Fibroblast of lung (primary cell): ENCODE data around the gene DNAI1. TPM values are rescaled to one million over a fixed set of nuclear protein-coding genes. Genes with fewer than 3 reads are reported as not detected.

Experiments used
- DNase-seq, 2 donors: peaks; one replicate each; pipeline versions ENCODE4 v3.0.0 to v3.0.0-alpha.2; 2010; ENCODE audit warnings: low read depth in 2 of 2
- H2AFZ ChIP-seq: 2 replicates; pipeline ENCODE4 v1.5.1; 2012; ENCODE audit warnings: low read length, control low read depth, inconsistent platforms
- H3K27ac ChIP-seq: 2 replicates; pipeline ENCODE4 v1.5.1; 2011; ENCODE audit warnings: low read length, control low read depth; ENCODE audit not compliant: insufficient read depth
- H3K27me3 ChIP-seq: 2 replicates; pipeline ENCODE4 v1.5.1; 2011; ENCODE audit warnings: mild to moderate bottlenecking, low read length; ENCODE audit not compliant: control insufficient read depth, insufficient read depth
- H3K36me3 ChIP-seq: 2 replicates; pipeline ENCODE4 v1.5.1; 2011; ENCODE audit warnings: low read length; ENCODE audit not compliant: control insufficient read depth, insufficient read depth
- H3K4me1 ChIP-seq: 2 replicates; pipeline ENCODE4 v1.5.1; 2011; ENCODE audit warnings: low read length; ENCODE audit not compliant: control insufficient read depth, insufficient read depth; ENCODE audit errors: extremely low read depth
- H3K4me2 ChIP-seq: 2 replicates; pipeline ENCODE4 v1.5.1; 2011; ENCODE audit warnings: low read length, control low read depth; ENCODE audit not compliant: insufficient read depth; ENCODE audit errors: extremely low read depth
- H3K4me3 ChIP-seq, 4 experiments: fragments of 200-600 bp in 1 of 4; sonication (generic) in 1 of 4; replicated peaks in 1 of 4; 2 replicates each; pipeline ENCODE4 v1.5.1; 2011 to 2016; ENCODE audit warnings: low read length in 4 of 4, low read depth in 3 of 4, mild to moderate bottlenecking in 3 of 4, control low read depth in 2 of 4, inconsistent platforms in 1 of 4, mixed read lengths in 1 of 4; ENCODE audit not compliant: insufficient read depth in 1 of 4; ENCODE audit errors: control extremely low read depth in 1 of 4
- H3K79me2 ChIP-seq: 2 replicates; pipeline ENCODE4 v1.5.1; 2012; ENCODE audit warnings: mild to moderate bottlenecking, low read length, inconsistent platforms; ENCODE audit not compliant: control insufficient read depth, insufficient read depth
- H3K9ac ChIP-seq: 2 replicates; pipeline ENCODE4 v1.5.1; 2011; ENCODE audit warnings: mild to moderate bottlenecking, low read length, control low read depth; ENCODE audit not compliant: insufficient read depth
- H3K9me3 ChIP-seq: 2 replicates; pipeline ENCODE4 v1.5.1; 2012; ENCODE audit warnings: low read depth, low read length; ENCODE audit not compliant: control insufficient read depth, insufficient read depth
- H4K20me1 ChIP-seq: 2 replicates; pipeline ENCODE4 v1.5.1; 2011; ENCODE audit warnings: low read length; ENCODE audit not compliant: control insufficient read depth, insufficient read depth; ENCODE audit errors: extremely low read depth
- EZH2 ChIP-seq: IDR thresholded peaks from 2 replicates; pipeline ENCODE4 v1.5.1; 2012; ENCODE audit warnings: low read length, control low read depth, mild to moderate bottlenecking; ENCODE audit errors: missing control alignments
- polyA plus RNA-seq, 2 donors: library from polyadenylated mRNA; depleted of rRNA in 1 of 2; stranded (reverse) in 1 of 2; unstranded in 1 of 2; fragments of >200 nt; gene quantifications; 2 replicates each; pipeline ENCODE4 v1.2.1, GENCODE V29; 2011 to 2012; ENCODE audit warnings: missing spikeins in 1 of 2
- total RNA-seq: library from RNA; depleted of rRNA; stranded (reverse); fragments of >200 nt; gene quantifications from 2 replicates; pipeline ENCODE4 v1.2.1, GENCODE V29; 2014
- TF ChIP-seq, protein P1 (sequence below), 2 donors: IDR thresholded peaks in 1 of 2; conservative IDR thresholded peaks in 1 of 2; 1 replicate in 1 of 2; 2 replicates in 1 of 2; pipeline ENCODE4 v1.5.1; 2011 to 2012; ENCODE audit warnings: low read length in 2 of 2, control low read depth in 1 of 2, inconsistent platforms in 1 of 2, low read depth in 1 of 2, mild to moderate bottlenecking in 1 of 2

DNAI1 gene
- total and polyA plus RNA-seq, 2 donors (not counting 1 experiment from before 2014, with no cell fraction given), result not detected

DNA sequence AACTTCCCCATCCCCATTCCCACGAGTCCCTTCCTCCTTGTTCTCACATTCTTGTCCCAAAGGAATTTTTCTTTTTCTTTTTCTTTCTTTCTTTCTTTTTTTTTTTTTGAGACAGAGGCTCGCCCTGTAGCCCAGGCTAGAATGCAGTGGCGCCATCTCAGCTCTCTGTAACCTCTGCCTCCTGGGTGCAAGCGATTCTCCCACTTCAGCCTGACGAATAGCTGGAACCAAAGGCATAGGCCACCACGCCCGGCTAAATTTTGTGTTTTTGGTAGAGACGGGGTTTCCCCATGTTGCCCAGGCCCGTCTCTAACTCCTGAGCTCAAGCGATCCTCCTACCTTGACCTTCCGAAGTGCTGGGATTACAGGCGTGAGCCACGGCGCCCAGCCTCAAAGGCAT, 751 bp downstream of the DNAI1 start:
- Histone ChIP-seq H3K27ac (no peak overlapping the region), H2AFZ (no peak overlapping the region), H3K79me2 (peaks cover 15% of the 10 kb centered on the region), H3K27me3 (peaks cover 5% of the 10 kb centered on the region), H4K20me1 (peaks cover 2% of the 10 kb centered on the region), H3K4me2 (no peak overlapping the region), H3K36me3 (no peaks in the 10 kb centered on the region), H3K9me3 (no peaks in the 10 kb centered on the region), H3K4me3 (no peak overlapping the region), H3K9ac (no peak overlapping the region), H3K4me1 (peaks cover 6% of the 10 kb centered on the region)
- no peak for DNase-seq
- TF ChIP-seq EZH2, result no peak
- TF ChIP-seq, protein P1, sequence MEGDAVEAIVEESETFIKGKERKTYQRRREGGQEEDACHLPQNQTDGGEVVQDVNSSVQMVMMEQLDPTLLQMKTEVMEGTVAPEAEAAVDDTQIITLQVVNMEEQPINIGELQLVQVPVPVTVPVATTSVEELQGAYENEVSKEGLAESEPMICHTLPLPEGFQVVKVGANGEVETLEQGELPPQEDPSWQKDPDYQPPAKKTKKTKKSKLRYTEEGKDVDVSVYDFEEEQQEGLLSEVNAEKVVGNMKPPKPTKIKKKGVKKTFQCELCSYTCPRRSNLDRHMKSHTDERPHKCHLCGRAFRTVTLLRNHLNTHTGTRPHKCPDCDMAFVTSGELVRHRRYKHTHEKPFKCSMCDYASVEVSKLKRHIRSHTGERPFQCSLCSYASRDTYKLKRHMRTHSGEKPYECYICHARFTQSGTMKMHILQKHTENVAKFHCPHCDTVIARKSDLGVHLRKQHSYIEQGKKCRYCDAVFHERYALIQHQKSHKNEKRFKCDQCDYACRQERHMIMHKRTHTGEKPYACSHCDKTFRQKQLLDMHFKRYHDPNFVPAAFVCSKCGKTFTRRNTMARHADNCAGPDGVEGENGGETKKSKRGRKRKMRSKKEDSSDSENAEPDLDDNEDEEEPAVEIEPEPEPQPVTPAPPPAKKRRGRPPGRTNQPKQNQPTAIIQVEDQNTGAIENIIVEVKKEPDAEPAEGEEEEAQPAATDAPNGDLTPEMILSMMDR (conservative IDR thresholded peaks at IDR 0.05 in 1 of 2, IDR thresholded peaks at IDR 0.05 in 1 of 2; ENCODE audit: low read depth in 1 of 2, low read length in 2 of 2), result no peak

DNA sequence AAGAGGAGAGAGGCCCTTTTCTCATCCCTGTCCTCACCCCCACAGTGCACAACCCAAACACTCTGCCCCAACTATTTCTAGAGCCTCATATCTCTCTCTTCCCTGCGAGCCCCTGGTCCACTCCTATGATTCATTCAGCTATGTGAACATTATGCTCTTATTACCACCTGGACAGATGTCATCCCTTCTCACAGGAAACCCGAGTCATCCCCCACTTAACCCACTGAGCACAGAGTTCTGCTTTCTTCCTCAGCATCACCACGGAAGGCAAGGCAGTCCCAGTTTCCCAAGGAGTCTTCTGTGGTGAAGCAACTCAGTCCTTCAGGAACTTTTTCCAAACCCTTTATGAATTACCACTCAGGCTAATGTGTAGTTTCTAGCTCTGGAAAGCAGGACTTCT, 1.3 kb downstream of the DNAI1 start:
- no peak overlapping the region for H3K4me2 ChIP-seq
- peaks cover 15% of the 10 kb centered on the region for H3K79me2 ChIP-seq
- H3K27ac ChIP-seq, result no peak overlapping the region
- no peak for TF ChIP-seq EZH2
- TF ChIP-seq, protein P1 (conservative IDR thresholded peaks at IDR 0.05 in 1 of 2, IDR thresholded peaks at IDR 0.05 in 1 of 2; ENCODE audit: low read depth in 1 of 2, low read length in 2 of 2), result no peak
- no peak overlapping the region for H3K9ac ChIP-seq
- H3K4me1 ChIP-seq, result peaks cover 4% of the 10 kb centered on the region
- no peak overlapping the region for H2AFZ ChIP-seq
- no peak overlapping the region for H3K4me3 ChIP-seq
- H4K20me1 ChIP-seq, result no peaks in the 10 kb centered on the region
- H3K27me3 ChIP-seq, result peaks cover 5% of the 10 kb centered on the region
- no peaks in the 10 kb centered on the region for H3K36me3 ChIP-seq
- no peaks in the 10 kb centered on the region for H3K9me3 ChIP-seq
- peak in 1 of 2 donors; percentile 32 for DNase-seq

DNA sequence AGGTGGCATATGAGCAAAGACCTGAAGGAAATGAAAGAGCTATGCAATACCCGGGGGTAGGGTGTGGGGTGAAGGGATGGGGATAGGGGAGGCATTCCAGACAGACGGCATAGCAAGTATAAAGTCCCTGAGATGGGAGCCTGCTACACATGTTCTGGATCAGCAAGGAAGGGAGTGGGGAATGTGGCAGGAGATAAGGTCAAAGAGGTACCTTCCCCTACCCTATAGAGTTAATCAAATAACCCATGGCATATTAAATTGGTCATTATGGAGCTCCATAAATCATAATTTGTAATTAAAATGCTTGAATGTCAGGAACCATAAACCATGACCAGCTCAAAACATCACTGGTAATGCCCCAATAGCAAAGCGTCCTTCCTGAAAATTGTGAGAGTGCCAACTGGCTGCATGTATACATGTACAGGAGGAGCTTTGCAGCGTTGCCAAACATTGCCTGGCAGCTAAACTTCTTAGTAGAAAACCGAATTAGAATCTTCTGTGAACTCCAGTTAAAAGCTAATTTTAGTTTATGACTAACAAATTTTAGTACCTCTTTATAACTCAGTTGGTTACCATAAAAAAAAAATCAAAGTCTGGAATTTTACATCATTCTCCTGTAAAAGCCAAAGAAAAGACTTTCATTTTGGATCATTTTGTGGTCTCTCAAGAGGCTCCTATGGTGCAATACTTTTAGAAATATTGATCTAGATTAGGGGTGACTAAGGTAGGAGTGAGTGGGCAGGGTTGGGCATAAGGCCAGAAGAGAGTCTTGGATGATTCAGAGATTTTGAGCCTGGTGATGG, 4.7 kb downstream of the DNAI1 start:
- no peak overlapping the region for H3K4me3 ChIP-seq
- DNase-seq, result peak; percentile 9 to 79
- no peaks in the 10 kb centered on the region for H3K36me3 ChIP-seq
- no peak overlapping the region for H3K4me2 ChIP-seq
- H3K79me2 ChIP-seq, result no peaks in the 10 kb centered on the region
- peaks cover 12% of the 10 kb centered on the region for H3K27me3 ChIP-seq
- no peaks in the 10 kb centered on the region for H3K9me3 ChIP-seq
- H4K20me1 ChIP-seq, result no peaks in the 10 kb centered on the region
- H2AFZ ChIP-seq, result no peak overlapping the region
- no peak for TF ChIP-seq EZH2
- TF ChIP-seq, protein P1 (conservative IDR thresholded peaks at IDR 0.05 in 1 of 2, IDR thresholded peaks at IDR 0.05 in 1 of 2; ENCODE audit: low read depth in 1 of 2, low read length in 2 of 2), result no peak
- no peak overlapping the region for H3K9ac ChIP-seq
- H3K27ac ChIP-seq, result no peak overlapping the region
- no peaks in the 10 kb centered on the region for H3K4me1 ChIP-seq
